Activated gamma-delta T cell treated with Interleukin-2 at 50 U/mL for 16 hours (primary cell): ENCODE measurements around the gene RELL2.

Experiments used
- DNase-seq: peaks from one replicate; pipeline ENCODE4 v3.0.0-alpha.2; 2020

RELL2 gene

DNA sequence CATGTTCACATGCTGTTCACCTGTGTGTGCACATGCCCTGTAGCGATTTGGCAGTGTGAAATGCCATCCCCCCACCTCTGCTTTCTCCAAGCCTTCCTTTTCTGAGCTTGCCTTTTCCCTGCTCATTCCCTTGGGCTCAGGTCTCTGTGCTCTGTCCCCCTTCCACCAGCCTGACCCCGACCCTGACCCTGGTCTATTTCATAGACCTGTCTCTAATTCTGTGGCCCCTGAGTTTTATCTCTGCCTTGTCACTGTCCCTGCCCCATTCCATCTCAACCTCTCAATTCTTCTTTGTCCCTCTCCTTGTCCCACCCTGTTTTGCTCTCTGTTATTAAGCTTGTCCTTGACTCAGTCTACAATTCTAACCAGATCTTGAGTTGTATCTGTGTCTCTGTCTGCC, 44.5 kb downstream of the RELL2 start:
- no peak for DNase-seq

DNA sequence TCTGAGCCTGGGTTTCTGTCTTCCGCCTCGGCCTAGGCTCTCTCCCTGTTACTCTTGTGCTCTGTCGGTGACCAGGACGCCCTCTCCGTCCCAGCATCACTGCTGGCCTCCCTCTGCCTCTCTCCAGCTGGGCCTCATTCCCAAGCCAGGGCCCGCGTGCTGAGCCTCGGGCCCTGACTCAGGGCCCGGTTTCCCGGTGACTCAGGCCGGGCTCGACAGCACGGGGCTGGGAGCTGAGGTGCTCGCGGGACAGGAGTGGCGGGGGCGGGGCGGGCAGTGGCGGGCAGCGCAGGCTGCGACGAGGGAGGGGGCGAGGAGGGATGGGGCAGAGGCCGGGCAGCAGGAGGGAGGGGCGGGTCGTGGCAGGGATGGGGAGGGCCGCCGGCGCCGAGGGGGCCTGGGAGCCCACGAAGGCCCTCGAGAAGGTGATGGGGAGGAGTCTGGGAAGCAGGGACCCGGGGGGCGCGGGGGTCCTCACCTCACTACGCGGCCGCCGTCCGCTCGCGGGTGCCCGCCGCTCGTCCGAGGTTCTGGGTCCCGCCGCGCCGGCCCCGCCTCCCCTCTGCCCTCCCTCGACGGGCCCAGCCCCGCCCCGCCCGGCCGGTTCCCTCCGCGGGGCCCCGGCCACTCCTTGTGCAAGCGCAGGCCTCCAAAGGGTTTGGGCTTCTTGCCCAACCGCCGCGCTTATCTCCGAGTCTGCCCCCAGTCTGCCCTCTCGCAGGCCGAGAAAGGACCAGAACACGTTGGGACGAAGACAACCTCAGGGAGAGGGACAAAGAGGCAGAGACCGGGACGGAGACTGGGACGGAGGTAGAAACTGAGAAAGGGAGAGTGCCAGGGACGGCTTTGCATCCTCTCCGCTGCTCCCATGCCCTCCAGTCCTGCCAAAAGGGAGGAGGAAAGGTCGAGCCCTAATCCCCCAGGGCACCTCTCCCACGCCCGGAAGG, 45.2 kb downstream of the RELL2 start, which contains the start of gene ARAP3:
Gene ARAP3 (minus strand): TSS at position 536 of the 947 bp plus-strand sequence. CDS start 1,744 bp downstream, outside the sequence.
- DNase-seq = peak; percentile 50

DNA sequence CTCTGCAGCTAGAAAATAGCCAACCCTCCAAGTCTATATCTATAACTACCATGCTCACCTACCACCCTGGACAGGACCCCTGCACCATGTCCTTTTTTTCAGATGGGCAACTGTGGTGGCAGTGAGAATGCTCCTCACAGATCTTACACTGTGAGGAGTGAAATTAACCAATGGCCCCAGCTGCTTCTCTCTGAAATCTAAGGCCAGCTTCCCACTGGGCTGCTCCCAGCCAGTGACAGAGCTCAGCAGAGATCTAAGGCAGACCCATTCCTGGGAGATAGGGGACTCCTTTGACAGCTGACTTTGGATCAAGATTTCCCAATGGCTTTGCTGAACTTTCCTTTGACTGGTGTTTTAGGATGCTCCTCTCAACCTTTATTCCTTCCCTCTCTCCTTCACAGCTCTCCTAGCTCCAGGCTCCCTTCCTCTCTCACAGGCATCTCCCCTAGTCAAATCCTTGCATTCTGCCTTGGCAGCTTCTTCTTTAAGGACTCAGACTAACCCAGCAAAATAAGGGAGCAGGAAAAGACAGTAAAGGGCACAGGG, 46.9 kb downstream of the RELL2 start:
- DNase-seq = no peak

DNA sequence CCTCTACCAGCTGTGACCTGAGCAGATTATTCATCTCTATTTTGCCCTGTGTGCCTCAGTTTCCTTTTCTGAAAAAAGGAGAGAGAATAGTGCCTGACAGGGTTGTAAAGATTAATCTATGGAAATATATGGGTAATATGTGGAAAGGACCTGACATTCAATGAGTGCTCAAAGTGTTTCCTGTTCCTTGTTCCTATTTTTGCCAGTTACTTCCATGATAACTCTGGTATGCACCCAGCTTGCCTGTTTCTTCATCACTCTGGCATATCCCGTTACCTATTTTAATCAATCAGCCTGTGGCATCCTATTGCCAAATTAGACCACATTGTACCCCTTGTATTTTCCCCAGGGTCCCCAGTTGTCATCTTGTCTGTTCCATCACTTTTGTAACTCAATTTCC, 48.8 kb downstream of the RELL2 start:
- DNase-seq = no peak

DNA sequence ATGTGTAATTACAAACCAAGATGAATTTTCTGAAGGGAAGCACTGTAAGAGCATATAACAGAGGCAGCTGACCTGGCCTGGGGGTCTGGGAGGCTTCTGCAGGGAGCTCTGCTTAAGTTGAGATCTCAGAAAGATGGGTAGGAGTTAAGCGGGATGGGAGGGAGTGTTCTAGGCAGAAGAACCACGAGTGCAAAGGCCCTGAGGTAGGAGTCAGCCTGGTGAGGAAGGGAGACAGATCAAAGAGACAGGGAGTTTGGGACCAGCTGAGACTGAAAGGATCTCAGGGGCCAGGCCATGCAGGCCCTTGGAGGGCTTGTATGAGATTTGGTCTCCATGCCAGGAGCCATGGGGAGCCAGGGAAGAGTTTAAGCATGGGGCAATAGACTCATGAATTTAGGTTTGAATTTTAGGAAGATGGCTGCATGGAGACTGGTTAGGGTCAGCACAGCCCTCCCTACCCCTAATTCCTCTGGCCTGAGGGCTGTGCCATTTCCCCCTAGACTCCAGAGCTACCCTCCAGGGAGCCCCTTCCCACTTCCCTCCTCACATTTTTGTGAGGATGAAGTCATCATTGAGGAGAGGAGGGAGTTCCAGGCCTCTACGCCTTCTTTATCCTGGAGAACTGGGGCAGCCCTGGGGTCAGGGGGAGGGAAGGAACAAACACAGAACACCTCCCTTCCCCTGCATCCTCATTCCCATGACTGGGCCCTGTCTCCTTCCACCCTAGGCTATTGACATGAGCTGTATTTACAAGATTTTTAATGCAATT, 50.0 kb downstream of the RELL2 start:
- no peak for DNase-seq
